B cell (primary cell): ENCODE results near the gene TIAM1.

Source experiments
- CTCF ChIP-seq: fragments of 200-600 bp; IDR thresholded peaks from one replicate; pipeline ENCODE4 v1.8.0; 2022; ENCODE audit warnings: antibody characterized with exemption, mild to moderate bottlenecking
- EZH2 ChIP-seq: IDR thresholded peaks from 2 replicates; pipeline ENCODE4 v1.6.1; 2012; ENCODE audit warnings: borderline replicate concordance, low read depth, mild to moderate bottlenecking, moderate library complexity, low read length; ENCODE audit not compliant: insufficient read depth, poor library complexity, severe bottlenecking

- TF ChIP-seq CTCF: no peak
- TF ChIP-seq EZH2: no peak
Measured at GRCh38 chr21:31222142-31222541, 121.9 kb downstream of the TIAM1 start.
